ENCODE results near the gene FBXW8.

Gene FBXW8

DNA sequence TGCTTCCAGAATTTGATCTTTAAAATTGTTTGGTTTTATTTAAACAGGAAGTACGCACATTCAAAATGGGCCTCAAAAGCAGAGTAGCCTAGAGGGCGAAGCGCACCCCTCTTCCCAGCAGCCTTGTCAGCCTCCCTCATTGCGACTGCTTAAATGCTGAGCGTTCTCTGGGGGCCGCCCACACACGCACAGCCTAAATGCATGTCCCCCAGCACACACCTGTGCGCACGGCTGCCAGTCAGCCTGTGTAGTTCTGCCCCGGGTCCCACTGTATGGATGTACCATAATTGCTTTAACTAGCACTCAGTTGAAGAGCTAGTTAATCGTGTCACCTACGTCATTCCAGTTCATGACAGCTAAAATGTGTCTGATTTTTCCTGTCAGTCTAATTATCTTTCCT is 109.1 kb downstream of the FBXW8 start:
- peaks cover 4% of the 10 kb centered on the region; the same call in 1 of the 2 replicates for H3F3A ChIP-seq (ENCODE audit: insufficient read depth, low read length)
- no peak overlapping the region for H2AFZ ChIP-seq (ENCODE audit: low read length)
- H3K9ac ChIP-seq (ENCODE audit: low read length): no peak overlapping the region
- DNase-seq: no peak
- no peak overlapping the region for H3K27ac ChIP-seq (ENCODE audit: low read length)
- H3K36me3 ChIP-seq (replicated peaks; ENCODE audit: insufficient read depth, low read length): no peaks in the 10 kb centered on the region
- no peaks in the 10 kb centered on the region for H3K9me3 ChIP-seq (replicated peaks; ENCODE audit: insufficient read depth, low read length)
- TF ChIP-seq CTCF (IDR thresholded peaks at IDR 0.05; ENCODE audit: low read length): no peak
- no peak for TF ChIP-seq EZH2phosphoT487 (IDR thresholded peaks at IDR 0.05; ENCODE audit: low read length)
- no peak for TF ChIP-seq EZH2 (optimal IDR thresholded peaks at IDR 0.05; ENCODE audit: low read depth, low read length)
- H3K4me3 ChIP-seq (ENCODE audit: low read length): no peak overlapping the region
- H3K4me1 ChIP-seq (ENCODE audit: low read length): peaks cover 10% of the 10 kb centered on the region
- 0 out of 2 replicates have a peak, but pooled peaks cover 9% of the 10 kb centered on the region for H3K79me2 ChIP-seq (ENCODE audit: low read length)
- no peaks in the 10 kb centered on the region for H3K27me3 ChIP-seq (replicated peaks; ENCODE audit: insufficient read depth, low read length)
- H3K4me2 ChIP-seq (ENCODE audit: low read depth, low read length): no peak overlapping the region
- H3K9me2 ChIP-seq (replicated peaks; ENCODE audit: insufficient read depth, low read length): no peaks in the 10 kb centered on the region
- no peaks in the 10 kb centered on the region for H4K20me1 ChIP-seq (ENCODE audit: insufficient read depth, low read length)

DNA sequence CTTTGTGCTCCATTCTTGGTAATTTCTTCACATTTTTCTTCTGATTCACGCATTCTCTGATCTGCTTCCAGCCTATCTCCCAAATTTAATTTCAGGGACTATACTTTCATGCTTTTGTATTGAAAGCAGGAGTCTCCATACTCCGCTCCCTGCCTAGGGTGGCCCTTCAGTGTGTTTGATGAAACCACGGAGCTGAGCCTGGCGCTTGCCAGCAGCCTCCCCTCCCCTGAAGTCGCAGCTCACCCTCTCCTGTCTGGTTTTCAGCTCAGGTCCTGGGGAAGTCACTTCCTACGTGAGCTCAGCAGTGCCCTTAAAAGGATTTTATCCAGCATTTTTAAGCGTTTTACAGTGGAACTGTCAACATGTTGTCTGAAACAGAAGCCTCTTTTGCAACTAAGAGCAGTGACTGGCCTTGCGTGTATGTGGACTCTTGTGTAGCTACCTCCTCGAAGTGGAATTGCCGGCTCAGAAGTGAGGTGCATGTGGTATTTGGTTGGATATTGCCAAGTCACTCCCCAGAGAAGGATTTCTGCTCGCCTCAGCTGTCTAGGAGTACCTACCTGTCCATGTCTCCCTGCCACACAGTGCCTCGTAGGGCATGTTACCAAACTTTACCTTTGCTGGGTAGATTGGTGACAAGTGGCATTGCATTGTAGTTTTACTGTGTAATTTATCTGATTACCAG is 109.9 kb downstream of the FBXW8 start:
- no peaks in the 10 kb centered on the region for H4K20me1 ChIP-seq (ENCODE audit: insufficient read depth, low read length)
- DNase-seq: no peak
- peaks cover 8% of the 10 kb centered on the region; the same call in 1 of the 2 replicates for H3F3A ChIP-seq (ENCODE audit: insufficient read depth, low read length)
- no peak overlapping the region for H3K9ac ChIP-seq (ENCODE audit: low read length)
- no peak overlapping the region for H3K27ac ChIP-seq (ENCODE audit: low read length)
- no peaks in the 10 kb centered on the region for H3K27me3 ChIP-seq (replicated peaks; ENCODE audit: insufficient read depth, low read length)
- H2AFZ ChIP-seq (ENCODE audit: low read length): no peak overlapping the region
- TF ChIP-seq EZH2 (optimal IDR thresholded peaks at IDR 0.05; ENCODE audit: low read depth, low read length) (no peak), EZH2phosphoT487 (IDR thresholded peaks at IDR 0.05; ENCODE audit: low read length) (no peak), CTCF (IDR thresholded peaks at IDR 0.05; ENCODE audit: low read length) (no peak)
- H3K79me2 ChIP-seq (ENCODE audit: low read length): 0 out of 2 replicates have a peak, but pooled peaks cover 9% of the 10 kb centered on the region
- no peak overlapping the region for H3K4me3 ChIP-seq (ENCODE audit: low read length)
- H3K9me3 ChIP-seq (replicated peaks; ENCODE audit: insufficient read depth, low read length): no peaks in the 10 kb centered on the region
- no peaks in the 10 kb centered on the region for H3K9me2 ChIP-seq (replicated peaks; ENCODE audit: insufficient read depth, low read length)
- H3K4me1 ChIP-seq (ENCODE audit: low read length): peaks cover 13% of the 10 kb centered on the region
- H3K4me2 ChIP-seq (ENCODE audit: low read depth, low read length): no peak overlapping the region
- no peaks in the 10 kb centered on the region for H3K36me3 ChIP-seq (replicated peaks; ENCODE audit: insufficient read depth, low read length)

GRCh38 chr12:117022465-117022864 is 111.7 kb downstream of the FBXW8 start:
- Histone ChIP-seq H3K9me3 (replicated peaks; ENCODE audit: insufficient read depth, low read length) (no peaks in the 10 kb centered on the region), H3K9ac (ENCODE audit: low read length) (no peak overlapping the region), H3K4me2 (ENCODE audit: low read depth, low read length) (no peak overlapping the region), H4K20me1 (ENCODE audit: insufficient read depth, low read length) (no peaks in the 10 kb centered on the region), H3K9me2 (replicated peaks; ENCODE audit: insufficient read depth, low read length) (no peaks in the 10 kb centered on the region), H3F3A (ENCODE audit: insufficient read depth, low read length) (peaks cover 12% of the 10 kb centered on the region; the same call in 1 of the 2 replicates), H3K79me2 (ENCODE audit: low read length) (0 out of 2 replicates have a peak, but pooled peaks cover 9% of the 10 kb centered on the region), H3K36me3 (replicated peaks; ENCODE audit: insufficient read depth, low read length) (no peaks in the 10 kb centered on the region), H3K4me1 (ENCODE audit: low read length) (peaks cover 21% of the 10 kb centered on the region), H3K4me3 (ENCODE audit: low read length) (no peak overlapping the region), H3K27ac (ENCODE audit: low read length) (no peak overlapping the region), H2AFZ (ENCODE audit: low read length) (no peak overlapping the region), H3K27me3 (replicated peaks; ENCODE audit: insufficient read depth, low read length) (no peaks in the 10 kb centered on the region)
- no peak for TF ChIP-seq EZH2 (optimal IDR thresholded peaks at IDR 0.05; ENCODE audit: low read depth, low read length)
- TF ChIP-seq CTCF (IDR thresholded peaks at IDR 0.05; ENCODE audit: low read length): no peak
- DNase-seq: no peak

Data from MM.1S (cell line).